ENCODE measurements around the gene PEX10. TPM values are rescaled to one million over a fixed set of nuclear protein-coding genes. Genes with fewer than 3 reads are reported as not detected.

PEX10 gene
- total RNA-seq, 2 donors from 2014 or later, result 18.1 to 26.5 TPM

DNA sequence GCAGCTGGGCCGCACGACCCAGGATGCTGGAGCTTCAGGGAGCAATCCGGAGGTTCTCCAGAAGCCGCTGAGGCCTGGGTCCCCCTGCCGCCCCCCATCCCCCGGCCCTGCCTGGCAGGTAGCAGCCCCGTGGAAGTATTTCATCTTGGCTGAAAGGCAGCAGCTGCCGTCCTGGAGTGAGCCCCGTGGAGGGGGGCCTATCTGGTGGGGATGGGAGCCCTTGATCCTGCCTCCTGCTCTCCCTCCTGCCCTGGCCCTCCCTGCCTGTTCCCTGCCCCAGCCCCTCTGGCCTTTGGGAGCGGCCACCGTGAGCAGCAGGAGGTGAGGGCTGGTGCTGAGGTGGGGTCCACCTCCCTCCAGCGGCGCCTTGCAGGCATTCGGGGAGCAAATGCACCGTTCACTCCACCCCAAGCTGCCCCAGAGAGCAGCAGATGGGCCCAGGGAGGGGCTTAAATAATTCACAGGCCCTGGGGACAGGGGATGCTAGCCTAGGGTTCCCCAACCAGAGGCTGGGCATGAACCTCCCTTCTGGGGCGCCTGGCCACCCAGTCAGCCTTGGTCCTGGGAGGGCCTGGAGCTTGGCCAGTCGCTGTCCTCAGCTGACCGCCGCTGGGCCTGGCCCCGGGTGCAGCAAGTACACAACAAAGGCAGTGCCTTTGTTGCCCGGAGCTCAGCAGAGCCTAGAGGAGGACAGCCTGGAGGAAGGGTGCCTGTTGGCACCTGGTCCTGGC is 40.0 kb upstream of the PEX10 start:
- intact Hi-C loops (cut with DNase I), result no loop called here
- WGBS, 2 donors, result 12 to 46% methylated on average over 5 to 16 of the region's 21 CpGs

GRCh38 chr1:2451741-2452140 is 39.4 kb upstream of the PEX10 start:
- Histone ChIP-seq H3K36me3 (replicated peaks in 1 of 2; ENCODE audit: insufficient read depth in 1 of 2, low read depth in 2 of 2) (no peaks in the 10 kb centered on the region), H3K27ac (no peak overlapping the region), H3K4me1 (no peaks in the 10 kb centered on the region), H3K4me3 (no peak overlapping the region), H3K9me3 (no peaks in the 10 kb centered on the region), H3K27me3 (no peaks in the 10 kb centered on the region)
- no peak for DNase-seq
- intact Hi-C loops (cut with DNase I), result no loop called here
- WGBS, 2 donors, result 8 to 17% methylated on average over 5 to 18 of the region's 18 CpGs
- TF ChIP-seq, protein P1, sequence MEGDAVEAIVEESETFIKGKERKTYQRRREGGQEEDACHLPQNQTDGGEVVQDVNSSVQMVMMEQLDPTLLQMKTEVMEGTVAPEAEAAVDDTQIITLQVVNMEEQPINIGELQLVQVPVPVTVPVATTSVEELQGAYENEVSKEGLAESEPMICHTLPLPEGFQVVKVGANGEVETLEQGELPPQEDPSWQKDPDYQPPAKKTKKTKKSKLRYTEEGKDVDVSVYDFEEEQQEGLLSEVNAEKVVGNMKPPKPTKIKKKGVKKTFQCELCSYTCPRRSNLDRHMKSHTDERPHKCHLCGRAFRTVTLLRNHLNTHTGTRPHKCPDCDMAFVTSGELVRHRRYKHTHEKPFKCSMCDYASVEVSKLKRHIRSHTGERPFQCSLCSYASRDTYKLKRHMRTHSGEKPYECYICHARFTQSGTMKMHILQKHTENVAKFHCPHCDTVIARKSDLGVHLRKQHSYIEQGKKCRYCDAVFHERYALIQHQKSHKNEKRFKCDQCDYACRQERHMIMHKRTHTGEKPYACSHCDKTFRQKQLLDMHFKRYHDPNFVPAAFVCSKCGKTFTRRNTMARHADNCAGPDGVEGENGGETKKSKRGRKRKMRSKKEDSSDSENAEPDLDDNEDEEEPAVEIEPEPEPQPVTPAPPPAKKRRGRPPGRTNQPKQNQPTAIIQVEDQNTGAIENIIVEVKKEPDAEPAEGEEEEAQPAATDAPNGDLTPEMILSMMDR (IDR thresholded peaks at IDR 0.05), result no peak
- no peak for TF ChIP-seq POLR2A (IDR thresholded peaks at IDR 0.05)
- no peak for ATAC-seq

More for the DNA sequence above, 40.0 kb upstream of the PEX10 start:
- Histone ChIP-seq H3K27ac (no peak overlapping the region), H3K9me3 (no peaks in the 10 kb centered on the region), H3K4me1 (no peaks in the 10 kb centered on the region), H3K36me3 (replicated peaks in 1 of 2; ENCODE audit: insufficient read depth in 1 of 2, low read depth in 2 of 2) (no peaks in the 10 kb centered on the region), H3K27me3 (no peaks in the 10 kb centered on the region), H3K4me3 (no peak overlapping the region)
- no peak for DNase-seq
- TF ChIP-seq, protein P1 (IDR thresholded peaks at IDR 0.05), result no peak
- ATAC-seq, result no peak

DNA sequence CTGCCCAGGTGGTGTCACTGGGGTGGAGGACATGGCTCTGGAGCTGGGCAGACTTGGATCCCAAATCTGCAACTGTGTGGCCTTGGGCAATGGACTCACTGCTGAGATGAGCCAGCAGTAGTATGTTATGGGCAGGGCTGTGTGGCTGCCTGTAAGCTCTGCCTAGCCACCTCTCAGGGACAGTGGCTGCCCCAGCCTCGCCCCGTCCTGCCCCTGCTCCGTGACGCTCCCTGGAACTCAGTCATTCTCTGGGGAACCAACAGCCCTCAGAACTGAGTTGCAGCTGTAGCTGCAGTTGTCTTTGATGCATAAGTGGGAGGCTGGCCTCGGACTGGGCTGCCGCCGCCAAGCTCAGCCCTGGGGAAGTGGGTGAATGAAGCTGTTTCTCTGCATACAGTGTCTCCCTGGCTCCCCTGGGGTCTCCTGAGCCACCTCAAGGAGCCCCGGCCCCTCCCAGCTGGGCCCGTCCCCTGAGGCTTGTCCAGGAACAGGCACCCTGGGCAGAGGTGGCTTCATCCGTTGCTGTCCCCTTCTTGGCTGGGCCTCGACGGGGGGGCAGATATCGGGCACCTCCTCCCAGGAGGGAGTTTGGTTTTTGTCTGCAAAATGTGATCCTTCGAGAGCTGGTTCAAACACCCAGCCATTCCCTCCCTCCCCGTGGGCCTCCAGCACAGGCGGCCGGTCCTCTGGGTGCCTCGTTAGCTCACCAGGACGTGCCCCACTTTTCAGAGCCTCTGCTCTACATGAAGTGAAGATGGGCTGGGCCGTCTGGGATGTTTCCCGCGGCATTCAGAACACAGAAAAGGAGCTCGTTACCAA is 37.5 kb upstream of the PEX10 start:
- H3K27ac ChIP-seq, result no peak overlapping the region
- no peaks in the 10 kb centered on the region for H3K9me3 ChIP-seq
- H3K36me3 ChIP-seq (replicated peaks in 1 of 2; ENCODE audit: insufficient read depth in 1 of 2, low read depth in 2 of 2), result no peaks in the 10 kb centered on the region
- no peaks in the 10 kb centered on the region for H3K4me1 ChIP-seq
- TF ChIP-seq, protein P1 (IDR thresholded peaks at IDR 0.05), result no peak
- TF ChIP-seq POLR2A (IDR thresholded peaks at IDR 0.05), result no peak
- H3K27me3 ChIP-seq, result no peaks in the 10 kb centered on the region
- no peak overlapping the region for H3K4me3 ChIP-seq
- ATAC-seq (no peak), DNase-seq (no peak)
- intact Hi-C loops (cut with DNase I), result no loop called here
- WGBS, 2 donors, result 57 to 67% methylated on average over 13 to 23 of the region's 23 CpGs

- H3K27ac ChIP-seq, result no peak overlapping the region
- no peaks in the 10 kb centered on the region for H3K36me3 ChIP-seq (replicated peaks in 1 of 2; ENCODE audit: insufficient read depth in 1 of 2, low read depth in 2 of 2)
- DNase-seq (no peak), ATAC-seq (no peak)
- H3K4me3 ChIP-seq, result no peak overlapping the region
- H3K27me3 ChIP-seq, result no peaks in the 10 kb centered on the region
- no peak for TF ChIP-seq POLR2A (IDR thresholded peaks at IDR 0.05)
- TF ChIP-seq, protein P1 (IDR thresholded peaks at IDR 0.05), result no peak
- intact Hi-C loops (cut with DNase I), result no loop called here
- no peaks in the 10 kb centered on the region for H3K4me1 ChIP-seq
- 47 to 59% methylated on average over 6 to 18 of the region's 18 CpGs for WGBS, 2 donors
- H3K9me3 ChIP-seq, result no peaks in the 10 kb centered on the region
Observed at GRCh38 chr1:2448098-2448445, 35.7 kb upstream of the PEX10 start.
